GM21515 (cell line): Measurements from ENCODE around the gene KCNMA1.

Experiments
- ATAC-seq: cut with Tn5 transposase; IDR thresholded peaks from one replicate; pipeline ENCODE4 v1.9.1; 2021; ENCODE audit not compliant: unreplicated experiment

Gene KCNMA1

GRCh38 chr10:77256346-77256745, 381.3 kb downstream of the KCNMA1 start:
- no peak for ATAC-seq

DNA sequence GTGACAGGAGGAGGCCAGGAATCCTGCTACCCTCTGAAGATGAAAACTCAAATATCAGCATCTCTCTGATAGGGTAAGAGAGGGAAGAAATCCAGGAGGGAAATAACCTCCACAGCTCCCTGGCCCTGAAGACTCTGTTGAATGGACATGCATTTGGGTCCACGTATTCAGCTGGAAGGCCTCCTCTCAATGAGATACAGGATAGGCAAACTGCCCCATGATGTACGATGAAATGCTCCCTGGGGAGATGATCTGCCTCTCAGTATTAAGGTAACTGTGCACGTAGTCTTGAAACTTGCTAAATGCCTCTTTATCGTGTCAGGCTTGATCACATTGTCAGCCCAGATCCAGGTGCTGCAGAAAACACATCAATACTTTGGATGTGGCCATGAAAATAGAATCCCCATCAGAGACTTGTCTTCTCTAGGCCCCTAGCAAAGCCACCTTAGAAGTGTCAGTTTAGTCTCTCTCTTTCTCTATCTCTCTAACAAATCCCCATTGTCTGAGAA, 384.0 kb downstream of the KCNMA1 start:
- ATAC-seq: no peak

GRCh38 chr10:77253147-77253545, 384.5 kb downstream of the KCNMA1 start:
- no peak for ATAC-seq

DNA sequence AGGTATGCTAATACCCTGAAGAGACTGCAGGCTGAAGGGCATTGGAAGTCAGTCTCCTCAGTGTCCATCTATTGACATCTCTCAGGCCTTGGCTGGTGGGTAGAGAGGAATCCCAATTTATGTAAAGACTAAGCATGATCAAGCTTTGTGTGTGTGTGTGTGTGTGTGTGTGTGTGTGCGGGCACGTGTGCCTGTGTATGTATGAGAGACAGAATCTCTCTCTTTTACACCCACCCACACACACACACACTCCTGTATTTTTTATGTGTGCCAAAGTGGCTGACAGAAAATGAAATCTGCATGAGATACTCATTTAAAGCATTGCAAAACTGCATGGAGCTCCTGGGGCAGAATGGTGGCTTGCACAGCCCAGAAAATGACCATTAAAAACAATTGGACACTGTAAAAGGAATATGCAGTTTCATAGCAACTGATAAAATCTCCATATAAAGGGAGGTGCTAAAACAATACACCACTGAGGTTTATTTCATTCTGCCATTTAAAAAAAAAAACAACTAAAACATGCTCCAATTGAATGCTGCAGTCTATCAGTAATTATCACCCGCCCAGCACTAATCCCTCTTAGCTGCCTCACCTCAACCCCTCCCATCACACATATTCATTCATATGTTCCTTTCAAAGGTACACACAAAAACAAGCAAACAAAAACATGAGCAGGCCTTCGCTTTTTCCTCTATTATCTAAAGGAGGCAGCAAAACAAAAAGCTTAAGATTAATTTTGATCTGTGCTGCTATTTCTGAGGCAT, 385.0 kb downstream of the KCNMA1 start:
- ATAC-seq: no peak

- no peak for ATAC-seq
These were observed 386.2 kb downstream of the KCNMA1 start for GRCh38 chr10:77251297-77252013.

- no peak for ATAC-seq
These were observed 387.6 kb downstream of the KCNMA1 start for GRCh38 chr10:77249901-77250459.

GRCh38 chr10:77248104-77248790, 389.4 kb downstream of the KCNMA1 start:
- no peak for ATAC-seq

- no peak for ATAC-seq
These were observed 390.3 kb downstream of the KCNMA1 start for GRCh38 chr10:77247031-77247990.

- ATAC-seq: no peak
These were observed 391.7 kb downstream of the KCNMA1 start for GRCh38 chr10:77245953-77246352.

DNA sequence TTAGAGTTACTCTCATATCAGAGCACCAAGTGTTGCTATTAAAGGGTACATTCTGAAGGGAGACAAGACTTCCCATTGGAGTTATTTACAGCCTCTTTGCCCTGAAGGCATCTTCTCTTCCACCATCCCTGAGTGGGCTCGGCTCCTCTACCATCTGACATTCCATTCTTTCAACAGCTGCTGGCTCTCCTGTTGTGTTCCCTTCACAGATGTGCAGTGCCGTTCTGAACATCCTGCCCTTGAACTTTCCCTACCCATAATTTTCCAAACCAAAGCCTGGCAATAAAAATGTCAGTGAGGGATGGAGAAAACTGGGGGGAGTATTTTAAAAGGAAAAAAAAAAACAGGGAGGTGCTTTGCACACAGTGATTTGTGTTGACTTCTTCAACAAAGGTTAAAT, 392.9 kb downstream of the KCNMA1 start:
- ATAC-seq: no peak

DNA sequence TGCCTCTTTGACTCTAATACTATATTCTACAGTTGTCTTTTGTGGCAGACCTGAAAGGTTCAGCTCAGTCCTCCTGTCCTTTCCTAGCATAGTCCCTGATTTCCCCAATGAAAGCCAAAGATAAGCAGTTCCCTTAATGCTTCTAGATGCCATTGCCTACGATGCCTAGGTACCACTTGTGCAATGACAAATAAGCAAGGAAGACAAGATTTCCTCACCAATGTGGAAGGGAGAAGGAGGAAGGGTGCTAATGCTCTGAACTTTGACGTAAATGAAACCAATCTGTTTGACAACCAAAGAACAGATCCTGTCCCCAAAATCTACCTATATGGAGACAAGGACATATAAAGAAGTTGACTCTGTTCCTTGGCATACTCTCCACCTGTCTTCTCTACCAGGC, 393.3 kb downstream of the KCNMA1 start:
- ATAC-seq: no peak

DNA sequence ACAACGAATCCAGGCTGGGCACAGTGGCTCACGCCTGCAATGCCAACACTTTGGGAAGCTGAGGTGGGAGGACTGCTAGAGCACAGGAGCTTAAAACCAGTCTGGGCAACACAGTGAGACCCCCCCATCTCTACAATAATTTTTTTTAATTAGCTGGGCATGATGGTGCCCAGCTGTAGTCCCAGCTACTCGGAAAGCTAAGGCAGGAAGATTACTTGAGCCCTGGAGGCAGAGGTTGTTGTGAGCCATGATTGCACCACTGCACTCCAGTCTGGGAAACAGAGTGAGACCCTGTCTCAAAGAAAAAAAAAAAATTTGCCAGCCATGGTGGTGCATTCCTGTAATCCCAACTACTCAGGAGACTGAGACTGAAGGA, 396.3 kb downstream of the KCNMA1 start:
- ATAC-seq: no peak

DNA sequence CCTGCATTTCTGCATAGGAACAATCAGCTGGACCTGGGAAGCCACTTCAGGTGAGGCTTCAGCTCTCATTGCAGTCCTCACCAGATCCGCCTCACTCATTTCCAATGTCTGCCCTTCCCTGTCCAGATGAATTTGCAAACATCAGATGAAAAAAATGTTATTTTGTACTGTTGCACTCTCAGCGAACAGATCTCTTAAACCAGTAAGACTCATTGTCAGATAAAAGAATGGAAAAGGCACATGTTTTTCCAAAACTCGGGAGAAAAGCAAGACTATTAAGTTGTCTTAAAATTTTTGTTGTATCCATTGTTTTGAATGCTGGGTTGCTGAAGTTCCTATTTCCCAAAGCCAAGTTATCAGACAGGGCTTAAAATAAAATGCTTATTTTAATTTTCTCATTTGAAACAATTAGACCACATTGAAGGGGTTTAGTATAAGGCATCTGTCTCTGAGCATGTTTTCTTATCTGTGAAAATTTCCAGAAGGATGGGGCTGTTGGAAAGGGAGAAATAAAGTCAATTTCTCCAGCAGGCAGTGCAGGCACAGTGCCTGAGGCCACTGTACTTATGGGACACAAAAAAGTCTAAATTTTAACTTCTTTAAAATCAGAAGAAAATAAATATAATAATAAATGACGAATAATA, 396.8 kb downstream of the KCNMA1 start:
- no peak for ATAC-seq

DNA sequence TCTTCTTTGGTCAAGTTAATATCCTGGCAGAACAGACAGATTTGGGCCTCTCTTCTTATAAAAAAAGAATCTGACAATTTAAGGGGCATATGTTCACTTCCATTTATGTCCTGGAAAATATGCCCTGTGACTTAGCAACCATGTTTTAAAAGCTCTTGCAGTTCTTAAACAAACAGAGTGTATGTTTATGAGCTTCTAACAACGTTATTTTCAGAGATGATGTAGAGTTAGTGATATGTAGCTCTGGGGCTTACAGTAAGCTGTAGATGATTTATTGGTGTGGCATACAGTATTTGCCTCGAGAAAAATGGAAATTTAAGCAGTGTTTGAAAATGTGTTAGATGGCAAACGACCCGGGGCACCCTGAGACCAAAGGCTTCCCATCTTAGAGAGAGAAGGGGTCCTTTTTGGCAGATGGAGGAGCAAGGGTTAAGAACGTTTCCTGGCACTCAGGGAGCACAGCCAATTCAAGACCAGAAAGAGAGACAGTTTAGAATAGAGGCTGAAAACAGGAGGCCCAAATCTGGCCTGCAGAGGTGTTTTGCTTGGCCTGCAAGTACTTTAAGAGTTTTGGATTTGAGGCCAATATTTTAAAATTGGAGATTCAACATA, 397.5 kb downstream of the KCNMA1 start:
- ATAC-seq: no peak

- ATAC-seq: no peak
These were observed 400.5 kb downstream of the KCNMA1 start for GRCh38 chr10:77237120-77237519.

GRCh38 chr10:77236700-77237099, 400.9 kb downstream of the KCNMA1 start:
- ATAC-seq: no peak

- ATAC-seq: no peak
These were observed 401.6 kb downstream of the KCNMA1 start for GRCh38 chr10:77236029-77236428.

GRCh38 chr10:77234599-77234998, 403.0 kb downstream of the KCNMA1 start:
- ATAC-seq: no peak

- ATAC-seq: no peak
These were observed 404.1 kb downstream of the KCNMA1 start for GRCh38 chr10:77233466-77233865.
